ENCODE results near the gene TCEA3.

The TCEA3 gene

GRCh38 chr1:23331713-23332112 is 92.8 kb downstream of the TCEA3 start:
- Histone ChIP-seq H3K36me3 (ENCODE audit: low read depth) (peaks cover 97% of the 10 kb centered on the region), H3K27me3 (ENCODE audit: insufficient read depth, poor library complexity, severe bottlenecking) (no peaks in the 10 kb centered on the region), H3K9me3 (ENCODE audit: severe bottlenecking) (no peaks in the 10 kb centered on the region), H3K4me3 (ENCODE audit: severe bottlenecking) (no peak overlapping the region), H3K4me1 (ENCODE audit: insufficient read depth, poor library complexity, severe bottlenecking) (peaks cover 10% of the 10 kb centered on the region), H3K27ac (ENCODE audit: poor library complexity, severe bottlenecking) (no peak overlapping the region)
- no peak for TF ChIP-seq CTCF (IDR thresholded peaks at IDR 0.05; ENCODE audit: poor library complexity, severe bottlenecking)
- ATAC-seq (ENCODE audit: low read depth) = no peak
- no peak for DNase-seq (ENCODE audit: low spot score)

Measured in RWPE2 (cell line).